H1 (cell line): ENCODE data around the gene DHX29. TPM values are rescaled to one million over a fixed set of nuclear protein-coding genes. Genes with fewer than 3 reads are reported as not detected.

ENCODE experiments used
- CTCF ChIA-PET: fragments of 300-600 bp; sonication (Branson Sonifier 250); formaldehyde crosslinking; loops from one replicate; lab custom pipeline; 2021; ENCODE audit not compliant: partially characterized antibody; lab: Charles Lee
- POLR2A ChIA-PET: fragments of 300-600 bp; sonication (Branson Sonifier 250); formaldehyde crosslinking; loops from one replicate; lab custom pipeline; 2021; ENCODE audit warnings: inconsistent platforms; ENCODE audit not compliant: partially characterized antibody; lab: Charles Lee
- DNase-seq, 2 experiments: peaks; one replicate each; pipeline versions ENCODE4 v3.0.0 to v3.0.0-alpha.2; 2010 to 2022; ENCODE audit warnings: low spot score in 2 of 2, low read depth in 1 of 2, mixed read lengths in 1 of 2
- FAIRE-seq: peaks from 2 replicates; lab custom pipeline; 2011; peaks lifted over from hg19 to GRCh38; lab: Jason Lieb, UNC
- H2AFZ ChIP-seq: 2 replicates; pipeline ENCODE4 v1.8.1; 2012; ENCODE audit warnings: low read length, inconsistent platforms
- H2AK5ac ChIP-seq: 2 replicates; pipeline ENCODE4 v1.6.1; 2013; ENCODE audit warnings: low read depth, low read length
- H2BK120ac ChIP-seq: replicated peaks from 2 replicates; pipeline ENCODE3; 2013; ENCODE audit warnings: low read depth, low read length, inconsistent platforms
- H2BK12ac ChIP-seq: 2 replicates; pipeline ENCODE4 v1.6.1; 2013; ENCODE audit warnings: low read depth, low read length
- H2BK15ac ChIP-seq: 2 replicates; pipeline ENCODE4 v1.6.1; 2013; ENCODE audit warnings: low read length
- H2BK20ac ChIP-seq: 2 replicates; pipeline ENCODE4 v1.6.1; 2013; ENCODE audit warnings: low read length
- H2BK5ac ChIP-seq: 2 replicates; pipeline ENCODE4 v1.6.1; 2013; ENCODE audit warnings: low read depth, low read length
- H3K14ac ChIP-seq: 2 replicates; pipeline ENCODE4 v1.6.1; 2013; ENCODE audit warnings: inconsistent platforms; ENCODE audit not compliant: insufficient read length
- H3K18ac ChIP-seq: 2 replicates; pipeline ENCODE4 v1.6.1; 2013; ENCODE audit warnings: low read length; ENCODE audit errors: extremely low read depth
- H3K23ac ChIP-seq: 2 replicates; pipeline ENCODE4 v1.6.1; 2013; ENCODE audit warnings: inconsistent platforms; ENCODE audit not compliant: insufficient read length
- H3K23me2 ChIP-seq: 2 replicates; pipeline ENCODE4 v1.6.1; 2013; ENCODE audit warnings: low read depth, low read length
- H3K27ac ChIP-seq: 2 replicates; pipeline ENCODE4 v1.6.1; 2011; ENCODE audit warnings: low read depth, low read length, inconsistent platforms
- H3K27me3 ChIP-seq, 4 experiments: replicated peaks in 1 of 4; 1 replicate in 1 of 4; 2 replicates in 3 of 4; pipeline versions ENCODE4 v1.6.1 to v1.8.1; 2011 to 2013; ENCODE audit warnings: low read length in 3 of 4, mild to moderate bottlenecking in 3 of 4, inconsistent platforms in 2 of 4, mixed read lengths in 2 of 4, moderate library complexity in 1 of 4; ENCODE audit not compliant: control insufficient read depth in 3 of 4, insufficient read depth in 3 of 4; ENCODE audit errors: extremely low read depth in 1 of 4
- H3K36me3 ChIP-seq, 4 experiments: 2 replicates each; pipeline versions ENCODE4 v1.6.1 to v1.8.1; 2011 to 2013; ENCODE audit warnings: mild to moderate bottlenecking in 4 of 4, low read length in 3 of 4, moderate library complexity in 2 of 4, control low read depth in 1 of 4, inconsistent platforms in 1 of 4; ENCODE audit not compliant: insufficient read depth in 4 of 4, control insufficient read depth in 2 of 4
- H3K4ac ChIP-seq: replicated peaks from 2 replicates; pipeline ENCODE3; 2013; ENCODE audit warnings: low read length, low read depth, mixed read lengths, inconsistent platforms; ENCODE audit not compliant: insufficient read length
- H3K4me1 ChIP-seq, 4 experiments: replicated peaks in 1 of 4; 1 replicate in 1 of 4; 2 replicates in 3 of 4; pipeline versions ENCODE4 v1.6.1 to v1.8.1; 2011 to 2013; ENCODE audit warnings: low read length in 3 of 4, inconsistent platforms in 2 of 4, mixed read lengths in 1 of 4; ENCODE audit not compliant: insufficient read depth in 4 of 4, control insufficient read depth in 3 of 4
- H3K4me2 ChIP-seq, 2 experiments: 2 replicates each; pipeline versions ENCODE4 v1.6.1 to v1.8.1; 2011 to 2013; ENCODE audit warnings: low read depth in 2 of 2, low read length in 2 of 2, control low read depth in 1 of 2, inconsistent platforms in 1 of 2, mild to moderate bottlenecking in 1 of 2; ENCODE audit not compliant: insufficient read depth in 1 of 2
- H3K4me3 ChIP-seq, 4 experiments: fragments of 200-600, 300-600 bp in 1 of 4; sonication (generic), shearing (Covaris generic), sonication (Bioruptor Twin) in 1 of 4; 2 replicates each; pipeline versions ENCODE4 v1.5.1 to v1.8.1; 2011 to 2016; ENCODE audit warnings: low read length in 4 of 4, low read depth in 3 of 4, control low read depth in 2 of 4, inconsistent platforms in 2 of 4, mild to moderate bottlenecking in 2 of 4, mixed read lengths in 1 of 4, moderate library complexity in 1 of 4; ENCODE audit not compliant: insufficient read depth in 2 of 4; ENCODE audit errors: extremely low read depth in 1 of 4
- H3K56ac ChIP-seq: replicated peaks from 2 replicates; pipeline ENCODE3; 2013; ENCODE audit warnings: low read depth, mild to moderate bottlenecking, mixed read lengths, low read length, inconsistent platforms; ENCODE audit not compliant: insufficient read length
- H3K79me1 ChIP-seq: 2 replicates; pipeline ENCODE4 v1.6.1; 2013; ENCODE audit warnings: low read depth, low read length, control low read depth
- H3K79me2 ChIP-seq, 2 experiments: 2 replicates each; pipeline versions ENCODE4 v1.6.1 to v1.8.1; 2012 to 2013; ENCODE audit warnings: low read length in 2 of 2, mild to moderate bottlenecking in 2 of 2, inconsistent platforms in 1 of 2; ENCODE audit not compliant: insufficient read depth in 2 of 2, control insufficient read depth in 1 of 2
- H3K9ac ChIP-seq, 4 experiments: replicated peaks in 1 of 4; 1 replicate in 1 of 4; 2 replicates in 3 of 4; pipeline versions ENCODE4 v1.6.1 to v1.8.1; 2011 to 2013; ENCODE audit warnings: low read depth in 3 of 4, low read length in 3 of 4, control low read depth in 2 of 4, mild to moderate bottlenecking in 2 of 4, moderate library complexity in 2 of 4, inconsistent platforms in 1 of 4; ENCODE audit errors: extremely low read depth in 1 of 4
- H3K9me3 ChIP-seq, 2 experiments: 2 replicates each; pipeline versions ENCODE4 v1.6.1 to v1.8.1; 2012 to 2013; ENCODE audit warnings: mild to moderate bottlenecking in 2 of 2, moderate library complexity in 2 of 2, control low read depth in 1 of 2, inconsistent platforms in 1 of 2, low read depth in 1 of 2, low read length in 1 of 2, mixed read lengths in 1 of 2; ENCODE audit not compliant: insufficient read depth in 2 of 2
- H4K20me1 ChIP-seq, 2 experiments: replicated peaks in 1 of 2; 2 replicates each; pipeline versions ENCODE3 to v1.8.1; 2011 to 2013; ENCODE audit warnings: inconsistent platforms in 2 of 2, low read length in 2 of 2, mild to moderate bottlenecking in 1 of 2; ENCODE audit not compliant: insufficient read depth in 2 of 2, control insufficient read depth in 1 of 2
- H4K5ac ChIP-seq: 2 replicates; pipeline ENCODE4 v1.6.1; 2013; ENCODE audit warnings: low read length, low read depth, mixed read lengths, inconsistent platforms; ENCODE audit not compliant: insufficient read length
- H4K8ac ChIP-seq: 2 replicates; pipeline ENCODE4 v1.8.0; 2013; ENCODE audit warnings: mild to moderate bottlenecking, moderate library complexity, low read length, inconsistent platforms; ENCODE audit not compliant: insufficient read depth; ENCODE audit errors: extremely low read depth
- H4K91ac ChIP-seq: replicated peaks from 2 replicates; pipeline ENCODE3; 2013; ENCODE audit warnings: low read length, mixed read lengths, inconsistent platforms; ENCODE audit not compliant: insufficient read length
- EGR1 ChIP-seq: IDR thresholded peaks from 2 replicates; pipeline ENCODE4 v1.6.1; 2011; ENCODE audit warnings: low read depth, low read length, borderline replicate concordance
- POLR2A ChIP-seq, 2 experiments: IDR thresholded peaks; 1 replicate in 1 of 2; 2 replicates in 1 of 2; pipeline ENCODE4 v1.6.1; 2011; ENCODE audit warnings: low read depth in 2 of 2, low read length in 2 of 2, mild to moderate bottlenecking in 2 of 2; ENCODE audit errors: control extremely low read depth in 1 of 2
- RBBP5 ChIP-seq: IDR thresholded peaks from 2 replicates; pipeline ENCODE4 v1.7.1; 2012; ENCODE audit warnings: low read depth, mild to moderate bottlenecking, inconsistent platforms, low read length, moderate library complexity, borderline replicate concordance
- RXRA ChIP-seq: IDR thresholded peaks from 2 replicates; pipeline ENCODE4 v1.6.1; 2011; ENCODE audit warnings: low read depth, mild to moderate bottlenecking, low read length, moderate library complexity; ENCODE audit not compliant: insufficient read depth
- SAP30 ChIP-seq: fragments of 300-600 bp; sonication (generic); IDR thresholded peaks from 2 replicates; pipeline ENCODE4 v1.7.1; 2012; ENCODE audit warnings: low read length, moderate library complexity, mild to moderate bottlenecking, inconsistent platforms; ENCODE audit not compliant: insufficient read depth, insufficient replicate concordance
- SIRT6 ChIP-seq: IDR thresholded peaks from one replicate; pipeline ENCODE4 v1.7.1; 2012; ENCODE audit warnings: low read length, inconsistent platforms
- SP4 ChIP-seq: IDR thresholded peaks from 2 replicates; pipeline ENCODE4 v1.6.1; 2012; ENCODE audit warnings: low read length, inconsistent platforms
- SRF ChIP-seq: IDR thresholded peaks from 2 replicates; pipeline ENCODE4 v1.6.1; 2011; ENCODE audit warnings: mild to moderate bottlenecking, low read depth, low read length, moderate library complexity
- TAF7 ChIP-seq: optimal IDR thresholded peaks from 2 replicates; pipeline ENCODE3; 2011; ENCODE audit warnings: low read depth, mild to moderate bottlenecking, inconsistent platforms, low read length, moderate library complexity, borderline replicate concordance
- YY1 ChIP-seq: IDR thresholded peaks from 2 replicates; pipeline ENCODE4 v1.6.1; 2011; ENCODE audit warnings: low read depth, mild to moderate bottlenecking, low read length
- ZNF274 ChIP-seq: IDR thresholded peaks from 2 replicates; pipeline ENCODE4 v1.7.0; 2012; ENCODE audit warnings: low read length, borderline replicate concordance; ENCODE audit errors: extremely low read depth
- WGBS, 2 experiments: shearing (Covaris generic) in 1 of 2; methylation state at CpG; one replicate each; pipeline versions ENCODE4 v1.1.6 to v1.1.7; 2013 to 2015; ENCODE audit warnings: low lambda C conversion rate in 2 of 2, mixed read lengths in 2 of 2, inconsistent platforms in 1 of 2, low coverage in 1 of 2, missing lambda C conversion rate in 1 of 2; ENCODE audit not compliant: insufficient replicate concordance in 2 of 2, insufficient coverage in 1 of 2, insufficient read length in 1 of 2; ENCODE audit errors: extremely low coverage in 1 of 2, missing lambda C conversion rate in 1 of 2; 5-methylcytosine and 5-hydroxymethylcytosine counted together
- polyA plus RNA-seq, 7 experiments: library from polyadenylated mRNA; depleted of rRNA in 3 of 7; stranded (reverse) in 5 of 7; unstranded in 2 of 7; fragments of >200 nt in 5 of 7; fragments of 200-250 nt in 2 of 7; gene quantifications; 1 replicate in 5 of 7; 2 replicates in 1 of 7; 4 replicates in 1 of 7; pipeline versions ENCODE4 v1.2.1 to v1.2.3, GENCODE V29; 2011 to 2013; ENCODE audit warnings: missing spikeins in 2 of 7, mixed read lengths in 2 of 7
- total RNA-seq: library from RNA; stranded (reverse); fragmentation: NEBNext Ultra II Directional; extraction: Animal tissue kit (Norgen Biotek cat#: 25700); gene quantifications from 2 replicates; pipeline ENCODE4 v1.2.1, GENCODE V29; 2021
- TF ChIP-seq, protein P1 (sequence below): IDR thresholded peaks from 2 replicates; pipeline ENCODE4 v1.6.1; 2011; ENCODE audit warnings: low read depth, mild to moderate bottlenecking, low read length; ENCODE audit not compliant: insufficient read depth

The DHX29 gene
- total and polyA plus RNA-seq, 2 of the 8 experiments (the other 6 are each of a cell fraction or from before 2014, with no cell fraction given): 3.4 to 32.1 TPM

DNA sequence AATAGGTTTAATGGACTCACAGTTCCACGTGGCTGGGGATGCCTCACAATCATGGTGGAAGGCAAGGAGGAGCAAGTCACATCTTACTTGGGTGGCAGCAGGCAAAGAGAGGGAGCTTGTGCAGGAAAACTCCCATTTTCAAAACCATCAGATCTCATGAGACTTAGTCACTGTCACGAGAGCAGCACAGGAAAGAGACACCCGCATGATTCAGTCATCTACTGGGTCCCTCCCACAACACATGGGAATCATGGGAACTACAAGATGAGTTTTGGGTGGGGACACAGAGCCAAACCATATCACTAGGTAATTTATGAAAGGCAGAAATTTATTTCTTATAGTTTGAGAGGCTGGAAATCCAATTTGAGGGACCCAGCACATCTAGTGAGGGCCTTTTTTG is 40.3 kb upstream of the DHX29 start:
- H3K9ac ChIP-seq: no peak overlapping the region
- H4K8ac ChIP-seq: no peak overlapping the region
- no peak for DNase-seq
- no peaks in the 10 kb centered on the region for H3K79me1 ChIP-seq
- no peak overlapping the region for H2AFZ ChIP-seq
- no peak overlapping the region for H2BK5ac ChIP-seq
- no peak overlapping the region for H3K4me3 ChIP-seq
- H4K5ac ChIP-seq: no peak overlapping the region
- no peak overlapping the region for H3K4ac ChIP-seq
- H4K91ac ChIP-seq: no peak overlapping the region
- H2BK15ac ChIP-seq: no peak overlapping the region
- ChIA-PET POLR2A (no interaction called here), CTCF (no interaction called here)
- H3K14ac ChIP-seq: no peak overlapping the region
- TF ChIP-seq SP4: no peak
- TF ChIP-seq SAP30: no peak
- TF ChIP-seq, protein P1, sequence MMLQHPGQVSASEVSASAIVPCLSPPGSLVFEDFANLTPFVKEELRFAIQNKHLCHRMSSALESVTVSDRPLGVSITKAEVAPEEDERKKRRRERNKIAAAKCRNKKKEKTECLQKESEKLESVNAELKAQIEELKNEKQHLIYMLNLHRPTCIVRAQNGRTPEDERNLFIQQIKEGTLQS: no peak
- TF ChIP-seq YY1: no peak
- no peak for TF ChIP-seq SRF
- TF ChIP-seq EGR1: no peak
- no peak for TF ChIP-seq RBBP5
- TF ChIP-seq TAF7: no peak
- TF ChIP-seq RXRA: no peak
- TF ChIP-seq POLR2A (IDR thresholded peaks at IDR 0.05; ENCODE audit: control extremely low read depth in 1 of 2, low read depth in 2 of 2, low read length in 2 of 2): no peak
- TF ChIP-seq SIRT6: no peak
- no peak for TF ChIP-seq ZNF274
- no peaks in the 10 kb centered on the region for H3K27me3 ChIP-seq
- 98% methylated on average over 3 of the region's 3 CpGs; no CpG with 5 or more reads in 1 of the 2 experiments for WGBS, 2 experiments
- H3K23me2 ChIP-seq: no peaks in the 10 kb centered on the region
- no peak overlapping the region for H2BK120ac ChIP-seq
- H3K79me2 ChIP-seq: no peaks in the 10 kb centered on the region
- H2BK20ac ChIP-seq: no peak overlapping the region
- no peak overlapping the region for H3K23ac ChIP-seq
- no peak overlapping the region for H2BK12ac ChIP-seq
- FAIRE-seq: no peak
- peaks cover 6 to 88% (median 41%) of the 10 kb centered on the region in 4 experiments; a peak in 7 of 8 replicates for H3K36me3 ChIP-seq
- H3K18ac ChIP-seq: no peak overlapping the region
- H3K56ac ChIP-seq: no peak overlapping the region
- H3K27ac ChIP-seq: no peak overlapping the region
- no peaks in the 10 kb centered on the region for H3K9me3 ChIP-seq
- no peaks in the 10 kb centered on the region for H4K20me1 ChIP-seq
- no peak overlapping the region for H3K4me2 ChIP-seq
- H3K4me1 ChIP-seq: no peaks in the 10 kb centered on the region
- H2AK5ac ChIP-seq: no peak overlapping the region
